Suppressor macrophage treated with lipopolysaccharide for 1 hour (primary cell): ENCODE data around the gene NPM1.
"Not testable (repeated sequence)": the region's sequence is repeated elsewhere in the genome, so short reads cannot be mapped to it uniquely, and the experiment has no call there.

Experiments used
- DNase-seq, 3 donors: peaks; one replicate each; pipeline ENCODE4 v3.0.0-alpha.2; 2020 to 2022

Gene NPM1

DNA sequence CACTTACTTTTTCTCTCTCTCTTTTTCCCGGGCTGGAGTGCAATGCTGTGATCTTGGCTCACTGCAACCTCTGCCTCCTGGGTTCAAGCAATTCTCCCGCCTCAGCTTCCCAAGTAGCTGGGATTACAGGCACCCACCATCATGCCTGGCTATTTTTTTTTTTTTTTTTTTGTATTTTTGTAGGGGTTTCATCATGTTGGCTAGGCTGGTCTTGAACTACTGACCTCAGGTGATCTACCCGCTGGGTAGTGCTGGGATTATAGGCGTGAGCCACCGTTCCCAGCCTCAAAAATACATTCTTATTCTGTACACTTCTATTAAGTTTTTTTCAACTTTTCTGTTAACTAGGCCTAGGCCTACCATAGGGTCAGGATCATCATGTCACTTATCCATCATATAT lies 26.3 kb downstream of the NPM1 start:
- DNase-seq: not testable (repeated sequence)

DNA sequence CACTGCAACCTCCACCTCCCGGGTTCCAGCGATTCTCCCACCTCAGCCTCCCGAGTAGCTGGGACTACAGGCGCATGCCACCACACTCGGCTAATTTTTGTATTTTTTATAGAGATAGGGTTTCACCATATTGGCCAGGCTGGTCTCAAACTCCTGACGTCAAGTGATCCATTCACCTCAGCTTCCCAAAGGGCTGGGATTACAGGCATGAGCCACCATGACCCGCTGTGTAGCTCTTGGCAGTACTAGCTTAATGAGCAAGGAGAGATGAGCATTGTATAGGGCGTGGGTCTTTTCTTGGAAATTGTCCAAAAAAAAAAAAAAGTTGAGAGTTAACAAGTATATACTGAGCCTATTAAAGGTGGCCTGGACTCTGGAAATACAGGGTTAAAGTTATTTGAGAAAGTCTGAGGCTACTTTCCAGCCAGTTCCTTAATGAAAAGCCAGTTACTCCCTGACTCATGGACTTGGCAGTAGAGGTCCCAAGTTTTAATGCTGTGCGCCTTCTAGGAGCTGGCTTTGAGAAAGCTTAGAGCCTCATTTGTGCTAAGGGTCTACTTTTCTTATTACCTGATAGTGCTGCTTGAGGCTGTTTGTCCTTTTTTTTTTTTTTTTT lies 27.6 kb downstream of the NPM1 start:
- no peak for DNase-seq

DNA sequence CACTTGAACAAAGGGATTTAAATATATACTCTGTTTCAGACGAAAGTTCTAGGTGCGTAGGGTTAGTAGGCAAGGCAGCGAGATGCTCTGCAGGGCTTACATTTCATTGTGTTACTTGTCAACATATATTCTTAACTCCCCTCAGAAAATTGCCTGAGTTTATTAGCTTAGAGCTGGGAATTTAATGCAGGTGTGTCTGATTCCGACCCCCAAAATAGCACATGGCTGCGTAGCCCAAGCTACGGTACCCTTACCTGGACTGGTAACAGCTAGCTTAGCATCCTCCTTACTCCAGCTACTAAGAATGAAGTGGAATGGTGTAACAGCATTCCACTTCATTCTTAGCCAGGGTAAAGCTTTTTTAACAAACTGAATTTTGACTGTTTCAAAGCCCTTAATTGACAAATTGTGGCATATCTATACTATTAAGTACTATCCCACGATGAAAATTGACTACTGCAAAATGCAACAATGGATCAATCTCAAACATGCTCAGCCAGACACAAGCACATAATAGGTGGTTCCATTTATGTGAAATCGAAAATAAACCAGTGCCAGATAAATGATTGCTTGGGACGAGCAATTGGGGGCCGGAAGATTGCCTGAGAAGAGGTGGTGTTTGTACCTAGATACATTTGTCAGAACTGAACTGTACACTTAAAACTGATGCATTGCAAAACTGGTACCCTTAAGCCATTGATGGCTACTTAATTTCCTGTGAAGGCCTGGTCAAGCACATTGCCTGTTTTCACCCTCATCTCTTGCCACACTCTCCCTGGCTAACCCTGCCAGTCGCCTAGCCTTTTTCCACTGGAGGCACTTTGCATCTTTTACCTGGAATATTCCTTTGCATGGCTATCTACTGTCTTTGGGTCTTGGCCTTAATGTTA lies 28.8 kb downstream of the NPM1 start:
- DNase-seq: no peak

DNA sequence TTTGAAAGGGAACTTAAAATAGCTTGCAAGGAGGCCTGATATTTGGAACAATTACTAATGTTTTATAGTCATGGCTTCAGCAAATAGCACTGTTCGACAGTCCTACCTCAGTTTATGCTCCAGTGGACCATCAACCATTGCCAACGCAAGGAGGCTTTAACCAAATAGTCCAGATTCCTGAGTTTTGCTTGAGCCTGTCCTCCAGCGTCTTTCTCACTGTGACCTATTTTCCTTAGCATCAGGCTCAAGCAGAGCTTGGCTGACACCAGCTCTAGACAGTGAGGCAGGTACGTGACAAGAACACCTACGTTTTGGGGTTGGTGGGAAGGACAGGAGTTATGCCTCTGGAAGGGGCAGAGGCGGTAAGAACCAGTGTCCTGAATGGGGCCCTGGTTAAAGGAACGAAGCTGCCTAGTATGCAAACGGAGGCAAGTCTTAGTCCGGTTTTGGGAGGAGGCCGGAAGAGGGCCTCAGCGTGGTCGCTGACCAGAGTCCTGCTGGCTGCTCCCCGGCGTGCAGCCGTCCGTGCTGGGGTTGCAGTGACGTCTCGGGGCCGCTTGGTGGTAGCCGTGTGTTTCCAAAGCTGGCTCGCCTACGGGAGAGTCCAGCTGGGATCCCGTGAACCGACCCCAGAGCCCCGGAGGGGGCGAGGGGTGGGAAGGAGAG lies 30.8 kb downstream of the NPM1 start:
- peak; percentile 77 to 87 (median 85) for DNase-seq

DNA sequence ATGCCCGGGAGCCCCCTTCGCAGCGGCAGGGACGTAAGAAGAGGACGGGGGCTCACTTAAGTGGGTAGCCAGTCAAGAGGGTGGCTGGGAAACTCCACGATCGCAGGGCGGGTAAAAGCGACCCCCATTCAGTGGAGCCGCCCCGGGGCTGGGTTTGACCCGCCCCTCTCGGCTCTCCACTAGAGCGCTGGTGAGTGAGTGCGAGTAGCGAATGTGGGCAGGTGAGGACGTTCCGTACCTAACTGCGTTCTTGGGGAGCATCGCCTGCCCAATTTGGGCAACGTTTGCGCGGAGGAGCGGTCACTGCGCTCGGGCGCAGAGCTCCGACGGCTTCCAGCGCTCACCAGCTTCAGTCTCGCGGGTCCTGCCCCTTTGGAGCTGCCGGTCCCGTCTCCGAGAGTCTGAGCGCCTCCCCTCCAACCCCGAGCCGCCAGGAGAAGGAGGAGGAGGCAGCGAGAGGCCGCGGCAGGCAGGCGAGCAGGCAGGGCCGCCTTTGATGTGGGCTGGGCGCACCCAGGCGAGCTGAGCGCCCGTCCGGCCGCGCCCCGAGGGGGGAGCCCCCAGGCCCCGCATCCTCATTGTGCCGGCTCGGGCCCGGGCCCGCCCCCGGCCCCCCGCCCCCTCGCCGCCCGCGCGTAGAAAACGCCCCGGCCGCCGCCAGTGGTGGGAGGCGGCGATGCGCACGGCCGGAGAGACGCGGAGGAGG lies 31.5 kb downstream of the NPM1 start, which contains the start of gene FGF18:
Gene FGF18, plus strand, starts transcription at position 666 of the 706 bp plus-strand sequence. CDS start 553 bp downstream, outside the sequence.
- DNase-seq: peak; percentile 30 to 53 (median 30)

DNA sequence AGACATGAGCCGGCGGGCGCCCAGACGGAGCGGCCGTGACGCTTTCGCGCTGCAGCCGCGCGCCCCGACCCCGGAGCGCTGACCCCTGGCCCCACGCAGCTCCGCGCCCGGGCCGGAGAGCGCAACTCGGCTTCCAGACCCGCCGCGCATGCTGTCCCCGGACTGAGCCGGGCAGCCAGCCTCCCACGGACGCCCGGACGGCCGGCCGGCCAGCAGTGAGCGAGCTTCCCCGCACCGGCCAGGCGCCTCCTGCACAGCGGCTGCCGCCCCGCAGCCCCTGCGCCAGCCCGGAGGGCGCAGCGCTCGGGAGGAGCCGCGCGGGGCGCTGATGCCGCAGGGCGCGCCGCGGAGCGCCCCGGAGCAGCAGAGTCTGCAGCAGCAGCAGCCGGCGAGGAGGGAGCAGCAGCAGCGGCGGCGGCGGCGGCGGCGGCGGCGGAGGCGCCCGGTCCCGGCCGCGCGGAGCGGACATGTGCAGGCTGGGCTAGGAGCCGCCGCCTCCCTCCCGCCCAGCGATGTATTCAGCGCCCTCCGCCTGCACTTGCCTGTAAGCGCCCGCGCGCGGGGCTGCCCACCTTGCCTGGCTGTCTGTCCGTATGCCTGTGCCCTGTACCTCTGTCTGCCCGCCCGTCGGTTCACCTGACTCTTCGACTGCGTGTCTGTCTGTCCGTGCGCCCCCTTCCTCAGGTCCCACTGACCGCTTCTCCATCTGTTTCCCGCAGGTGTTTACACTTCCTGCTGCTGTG lies 32.2 kb downstream of the NPM1 start:
- DNase-seq: peak; percentile 25 to 67 (median 41)

DNA sequence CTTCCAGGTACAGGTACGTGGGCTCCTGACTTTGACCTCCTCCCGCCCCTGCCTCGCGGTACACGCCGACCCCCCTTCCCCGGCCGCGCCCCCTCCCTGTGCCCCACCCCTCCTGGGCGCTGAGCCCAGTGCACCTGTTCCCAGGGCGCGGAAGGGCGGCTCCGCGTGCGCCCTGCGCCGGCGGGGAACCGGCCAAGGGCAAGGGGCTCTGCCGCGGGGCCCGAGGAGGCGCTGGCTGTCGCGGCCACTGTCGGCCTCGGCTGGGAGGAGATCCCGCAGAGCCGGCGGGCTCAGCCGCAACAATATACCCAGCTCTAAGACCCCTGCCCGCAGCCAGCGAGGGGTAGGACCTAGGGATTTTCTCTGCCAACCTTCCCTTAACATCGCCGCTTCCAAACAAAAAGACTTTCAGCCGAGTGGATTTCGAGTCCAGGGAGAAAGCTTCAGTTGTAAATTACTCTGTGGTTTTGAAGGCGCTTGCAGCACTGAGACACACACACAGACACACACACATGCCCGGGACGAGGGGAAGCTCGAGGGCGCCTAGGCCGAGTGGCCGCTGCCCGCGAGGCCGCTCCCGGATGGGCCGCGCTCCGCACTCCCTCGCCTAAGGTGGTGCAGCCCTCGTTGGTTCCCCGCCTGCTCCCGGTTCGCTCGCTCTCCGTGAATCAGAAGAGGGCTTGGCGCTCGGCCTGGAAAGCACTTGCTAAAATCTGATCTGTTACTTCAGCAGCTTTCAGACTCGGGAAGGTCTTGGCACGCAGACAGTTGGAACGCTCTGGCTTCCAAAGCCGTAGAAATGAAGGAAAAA lies 33.0 kb downstream of the NPM1 start:
- peak in 1 of 3 donors; percentile 33 for DNase-seq

DNA sequence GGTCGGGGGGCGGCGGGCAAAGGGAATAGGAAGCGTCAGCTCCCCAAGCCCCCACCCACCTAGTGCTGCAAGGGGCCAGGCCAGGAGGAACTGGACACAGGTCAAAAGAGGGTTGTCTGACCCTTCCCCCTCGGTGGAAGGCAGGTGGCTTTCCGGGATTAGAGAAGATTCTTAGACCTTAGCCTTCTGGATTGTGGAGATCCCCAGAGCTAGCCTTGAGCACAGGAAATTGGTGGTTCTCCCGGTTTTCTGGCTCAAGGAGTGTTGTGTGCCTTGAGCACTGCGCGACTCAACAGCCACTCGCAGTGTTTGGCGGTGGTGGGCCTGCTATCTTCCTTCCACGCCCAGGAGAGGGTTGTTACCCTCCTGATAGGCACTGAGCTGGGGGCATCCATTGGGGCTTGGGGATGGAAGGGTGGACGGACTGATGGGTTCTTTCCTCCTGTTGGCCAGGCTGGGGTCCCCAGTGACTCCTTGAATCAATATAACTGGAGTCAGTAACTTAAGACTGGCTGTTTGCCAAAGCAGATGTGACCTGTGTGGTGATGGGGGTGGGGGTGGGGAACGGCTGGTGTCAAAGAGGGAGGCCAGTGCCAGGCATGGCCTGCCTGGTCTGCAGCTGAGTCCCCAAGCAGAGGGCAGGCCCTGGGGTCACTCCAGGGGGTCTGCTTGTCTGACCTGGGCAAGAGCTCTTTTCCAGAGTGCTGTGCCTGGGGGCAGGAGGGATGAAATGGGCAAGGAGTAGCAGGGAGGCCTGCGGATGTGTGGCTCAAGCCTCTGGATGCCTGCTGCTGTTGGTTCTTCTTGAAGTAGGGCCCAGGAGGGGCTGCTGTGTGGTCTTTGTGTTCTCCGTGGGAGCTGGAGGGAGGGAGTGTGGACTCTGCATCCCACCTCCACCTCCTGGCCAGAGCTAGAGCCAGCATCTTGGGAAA lies 33.9 kb downstream of the NPM1 start:
- DNase-seq: no peak

DNA sequence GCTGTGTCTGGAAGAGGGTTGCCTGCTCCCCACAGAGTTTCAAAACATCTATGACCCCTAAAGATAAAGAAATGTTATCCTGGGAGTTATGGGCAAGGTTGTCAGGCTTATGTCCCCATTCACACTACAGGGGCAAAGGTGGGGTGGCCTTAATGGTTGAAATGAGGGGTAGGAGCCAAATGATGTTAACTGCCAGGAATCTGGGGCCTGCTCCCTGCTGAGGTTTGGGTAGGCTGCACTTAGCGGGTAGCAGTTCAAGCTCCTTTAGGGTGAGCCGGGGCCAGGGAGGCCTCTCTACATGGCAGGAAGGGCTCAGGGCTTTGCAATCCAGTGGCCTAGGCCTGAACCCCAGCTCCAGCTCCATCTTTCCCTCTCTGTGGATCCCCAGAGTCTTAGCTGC lies 34.8 kb downstream of the NPM1 start:
- no peak for DNase-seq

DNA sequence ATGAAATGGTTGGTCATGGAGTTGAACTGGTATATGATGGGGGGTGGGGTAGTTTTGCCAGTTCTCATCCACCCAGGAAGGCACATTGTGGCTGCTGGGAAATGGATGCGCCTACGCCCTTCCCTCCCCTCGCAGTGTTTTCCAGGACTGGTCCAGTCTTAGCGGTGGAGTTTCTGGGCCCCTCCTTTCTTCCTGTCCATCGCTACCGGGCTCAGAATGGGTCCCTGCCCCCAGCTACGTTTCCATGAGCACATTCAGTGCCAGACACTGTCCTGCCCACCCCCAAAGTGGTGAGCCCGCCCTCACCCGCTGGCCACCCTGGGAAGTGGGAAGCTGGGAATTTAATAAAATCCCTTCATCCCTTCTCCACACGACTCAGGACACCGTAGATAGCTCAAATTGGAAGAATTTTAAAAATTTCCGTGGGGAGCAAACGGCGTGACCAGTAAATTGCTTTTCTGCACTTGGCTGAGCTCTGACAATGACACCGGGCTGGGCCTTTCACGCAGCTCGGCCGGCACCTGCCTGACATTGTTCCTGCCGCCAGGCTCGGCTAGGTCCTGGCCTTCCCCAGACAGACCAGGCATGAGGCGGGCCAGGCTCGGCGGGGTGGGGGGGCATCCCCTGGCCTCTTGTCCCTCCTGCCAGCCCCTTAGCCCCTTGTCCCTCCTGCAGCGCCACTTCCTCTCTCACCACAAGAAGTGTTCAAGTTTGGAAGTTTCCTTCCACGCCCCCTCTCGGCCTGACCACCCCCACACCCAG lies 35.4 kb downstream of the NPM1 start:
- no peak for DNase-seq

DNA sequence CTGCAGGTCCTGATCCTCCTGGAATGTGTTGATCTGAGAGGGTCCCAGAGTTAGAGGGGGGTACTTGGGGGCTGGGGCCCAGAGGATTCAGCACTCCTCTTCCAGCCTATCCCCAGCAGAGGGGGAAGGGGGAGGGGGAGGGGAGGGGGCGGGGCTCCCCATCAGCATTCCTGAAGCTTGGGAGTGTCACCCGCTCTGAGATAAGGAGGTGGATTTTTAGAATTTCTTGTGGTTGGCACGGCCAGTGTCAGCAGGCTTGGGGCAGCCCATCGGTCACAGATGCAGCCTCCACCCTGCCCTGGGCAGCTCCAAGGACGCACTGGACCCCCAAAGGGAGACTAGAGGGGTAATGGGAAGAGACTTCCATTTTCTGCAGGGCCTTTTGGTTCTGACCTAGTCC lies 37.1 kb downstream of the NPM1 start:
- no peak for DNase-seq

DNA sequence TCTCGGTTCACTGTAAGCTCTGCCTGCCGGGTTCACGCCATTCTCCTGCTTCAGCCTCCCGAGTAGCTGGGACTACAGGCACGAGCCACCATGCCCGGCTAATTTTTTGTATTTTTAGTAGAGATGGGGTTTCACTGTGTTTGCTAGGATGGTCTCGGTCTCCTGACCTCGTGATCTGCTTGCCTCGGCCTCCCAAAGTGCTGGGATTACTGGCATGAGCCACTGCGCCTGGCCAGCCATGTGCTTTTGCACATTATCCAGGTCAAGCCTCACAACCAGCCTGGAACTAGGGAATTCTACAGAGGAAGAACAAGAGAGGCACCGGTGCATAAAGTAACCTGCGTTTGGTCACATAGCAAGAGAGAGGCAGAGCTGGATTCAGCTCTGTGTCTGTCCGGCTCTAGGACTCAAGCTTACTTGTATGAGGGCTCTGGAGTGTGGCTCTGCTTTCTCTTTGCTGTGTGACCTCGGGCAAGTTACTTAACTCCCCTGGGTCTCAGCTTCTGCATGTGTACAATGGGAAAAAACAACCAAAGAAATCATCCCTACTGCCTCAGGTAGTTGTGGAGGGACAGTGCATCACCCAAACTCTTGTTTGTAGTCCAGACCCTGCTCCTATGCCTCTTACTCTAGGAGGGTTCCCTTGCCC lies 38.1 kb downstream of the NPM1 start:
- DNase-seq: no peak

DNA sequence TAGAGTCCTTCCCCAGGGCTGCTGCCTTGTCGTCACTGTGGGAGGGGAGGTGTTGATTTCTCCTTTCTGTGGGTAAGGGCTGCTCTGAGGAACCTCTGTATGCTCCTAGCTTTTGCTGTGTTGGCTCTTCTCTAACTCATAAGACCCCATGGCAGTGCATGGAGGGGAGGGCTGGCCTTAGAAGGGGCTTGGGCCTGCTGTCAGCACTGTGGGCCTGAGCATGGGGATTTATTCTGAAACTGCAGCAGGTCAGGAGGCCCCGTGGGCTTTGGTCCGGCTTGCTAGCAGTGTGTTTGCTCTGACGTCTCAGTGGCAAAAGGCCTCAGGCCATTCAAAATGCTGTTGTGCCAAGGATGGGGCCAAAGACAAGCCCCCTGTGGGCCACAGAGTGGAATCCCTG lies 38.6 kb downstream of the NPM1 start:
- DNase-seq: no peak

DNA sequence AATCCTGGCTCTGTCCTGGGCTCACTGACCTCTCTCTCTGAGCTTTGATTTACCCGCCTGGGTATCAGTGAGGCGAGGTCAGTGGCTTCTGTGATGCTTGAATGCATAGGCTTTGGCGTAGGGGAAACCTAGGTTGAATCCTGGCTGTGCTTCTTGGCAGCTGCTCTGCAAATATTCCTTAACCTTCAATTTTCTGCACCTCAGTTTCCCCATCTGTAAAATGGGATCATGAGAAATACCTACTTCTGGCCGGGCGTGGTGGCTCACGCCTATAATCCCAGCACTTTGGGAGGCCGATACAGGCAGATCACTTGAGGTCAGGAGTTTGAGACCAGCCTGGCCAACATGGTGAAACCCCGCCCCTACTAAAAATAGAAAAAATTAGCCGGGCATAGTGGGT lies 39.0 kb downstream of the NPM1 start:
- no peak for DNase-seq

DNA sequence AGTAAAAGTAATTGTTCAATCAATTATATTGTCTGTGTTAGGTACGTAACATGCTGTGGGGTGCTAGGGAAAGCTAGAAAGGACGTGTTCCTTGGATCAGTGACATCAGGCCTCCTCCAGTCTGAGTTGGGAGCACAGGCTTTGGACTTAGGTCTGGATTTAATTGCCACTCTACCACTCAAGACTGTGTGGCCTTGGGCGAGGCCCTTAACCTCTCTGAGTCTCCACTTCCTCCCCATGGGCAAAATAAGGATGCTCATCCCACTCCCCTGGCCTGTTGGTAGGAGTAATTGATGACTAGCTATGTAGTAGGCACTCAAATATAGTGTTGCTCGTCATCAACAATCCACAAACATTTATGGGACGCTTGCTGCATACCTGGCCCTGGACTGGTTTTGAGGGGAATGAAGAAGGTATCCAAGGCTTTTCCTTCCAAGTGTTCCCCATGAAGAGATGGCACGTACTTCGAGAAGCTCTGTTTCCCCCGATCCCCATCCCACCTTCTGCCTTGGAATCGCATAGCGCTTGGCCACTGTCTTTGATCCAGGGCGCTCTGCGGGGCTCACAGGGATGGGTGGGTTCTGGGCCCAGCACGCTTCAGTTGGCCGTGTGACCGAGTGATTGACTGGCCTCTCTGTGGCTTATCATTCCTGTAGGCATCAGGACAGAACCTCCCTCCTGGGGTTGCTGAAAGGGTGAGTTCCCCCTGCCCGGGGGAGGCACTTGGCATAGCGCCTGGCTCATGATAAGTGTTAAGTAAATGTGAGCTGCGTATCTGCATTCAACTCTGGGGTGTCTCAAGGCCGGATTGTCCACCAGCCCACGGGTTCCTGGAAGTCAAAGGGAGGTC lies 39.9 kb downstream of the NPM1 start:
- DNase-seq: peak; percentile 13 to 28 (median 24)

DNA sequence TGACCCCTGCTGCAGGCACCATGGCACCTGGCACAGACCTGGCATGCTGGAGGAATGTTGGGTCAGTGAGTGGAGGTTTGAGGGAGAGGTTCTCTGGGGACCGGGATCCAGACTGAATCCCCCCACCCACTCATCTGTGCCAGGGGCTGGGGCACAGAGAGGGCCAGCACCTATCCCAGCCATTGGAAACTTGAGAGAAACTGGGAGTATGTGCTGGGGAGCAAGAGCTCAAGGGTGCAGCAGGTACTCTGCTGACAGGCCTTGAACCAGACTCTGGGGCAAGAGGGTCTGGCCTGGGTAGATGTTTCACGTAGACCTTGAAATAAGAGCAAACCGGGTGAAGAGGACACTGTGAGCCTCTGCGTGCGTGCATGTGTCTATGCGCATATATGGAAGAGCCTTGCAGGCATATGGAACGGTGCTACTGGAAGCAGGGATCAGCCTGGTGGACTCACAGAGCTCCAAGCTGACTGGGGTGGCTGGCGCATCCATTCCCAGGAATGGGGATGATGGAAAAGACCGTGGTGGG lies 40.6 kb downstream of the NPM1 start:
- DNase-seq: no peak

DNA sequence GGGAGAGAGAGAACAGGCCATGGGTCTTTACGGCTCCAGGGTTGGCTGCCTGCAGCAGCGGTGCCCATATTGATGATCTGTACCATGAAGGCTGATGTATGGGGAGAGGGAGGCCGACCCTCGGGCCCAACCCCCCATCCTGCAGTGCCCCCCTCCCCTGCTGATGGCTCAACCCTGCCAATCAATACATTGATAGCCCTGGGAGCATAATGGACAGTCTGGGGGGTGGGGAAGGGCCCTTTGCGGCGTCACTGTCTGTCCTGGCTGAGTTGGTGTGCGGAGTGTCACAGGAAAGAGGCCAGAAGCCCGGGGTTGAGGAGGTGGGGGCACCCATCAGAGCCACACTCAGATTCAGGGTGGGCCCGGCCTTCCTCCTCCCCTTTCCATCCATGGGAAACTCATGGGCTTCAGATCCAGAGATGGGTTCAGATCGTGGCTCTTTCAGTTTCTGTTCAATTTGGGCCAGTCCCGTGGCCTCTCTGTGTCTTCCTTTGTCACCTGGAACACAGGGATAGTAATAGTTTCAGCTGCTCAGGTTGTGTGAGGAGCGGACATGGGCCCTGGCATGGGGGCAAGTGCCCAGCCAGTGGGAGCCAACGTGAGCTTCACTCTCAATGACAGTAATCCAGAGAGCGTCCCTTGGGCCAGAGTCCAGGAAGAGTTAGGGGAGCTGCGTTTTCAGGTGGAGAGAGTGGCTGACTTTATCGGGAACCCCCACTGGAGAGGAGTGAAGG lies 41.3 kb downstream of the NPM1 start:
- no peak for DNase-seq
